GM12874 (cell line): ENCODE data around the gene MTFMT.

ENCODE experiments used
- TF ChIP-seq, protein P1 (sequence below): IDR thresholded peaks from 2 replicates; pipeline ENCODE4 v1.5.1; 2011; ENCODE audit warnings: low read depth, mild to moderate bottlenecking, control low read depth, low read length, moderate library complexity; ENCODE audit not compliant: insufficient read depth

MTFMT gene

DNA sequence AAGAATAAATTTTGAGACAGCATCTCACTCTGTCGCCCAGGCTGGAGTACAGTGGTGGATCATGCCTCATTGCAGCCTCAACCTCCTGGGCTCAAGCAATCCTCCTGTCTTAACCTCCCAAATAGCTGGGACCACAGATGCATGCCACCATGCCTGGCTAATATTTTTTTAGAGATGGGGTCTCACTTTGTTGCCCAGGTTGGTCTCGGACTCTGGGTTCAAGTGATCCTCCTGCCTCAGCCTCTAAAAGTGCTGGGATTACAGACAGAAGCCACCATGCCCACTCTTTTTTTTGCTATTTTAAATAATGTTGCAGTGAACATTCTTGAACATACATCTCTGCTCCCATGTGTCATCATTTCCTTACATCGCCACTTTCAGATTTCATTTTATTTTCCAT, 9.0 kb upstream of the MTFMT start:
- TF ChIP-seq, protein P1, sequence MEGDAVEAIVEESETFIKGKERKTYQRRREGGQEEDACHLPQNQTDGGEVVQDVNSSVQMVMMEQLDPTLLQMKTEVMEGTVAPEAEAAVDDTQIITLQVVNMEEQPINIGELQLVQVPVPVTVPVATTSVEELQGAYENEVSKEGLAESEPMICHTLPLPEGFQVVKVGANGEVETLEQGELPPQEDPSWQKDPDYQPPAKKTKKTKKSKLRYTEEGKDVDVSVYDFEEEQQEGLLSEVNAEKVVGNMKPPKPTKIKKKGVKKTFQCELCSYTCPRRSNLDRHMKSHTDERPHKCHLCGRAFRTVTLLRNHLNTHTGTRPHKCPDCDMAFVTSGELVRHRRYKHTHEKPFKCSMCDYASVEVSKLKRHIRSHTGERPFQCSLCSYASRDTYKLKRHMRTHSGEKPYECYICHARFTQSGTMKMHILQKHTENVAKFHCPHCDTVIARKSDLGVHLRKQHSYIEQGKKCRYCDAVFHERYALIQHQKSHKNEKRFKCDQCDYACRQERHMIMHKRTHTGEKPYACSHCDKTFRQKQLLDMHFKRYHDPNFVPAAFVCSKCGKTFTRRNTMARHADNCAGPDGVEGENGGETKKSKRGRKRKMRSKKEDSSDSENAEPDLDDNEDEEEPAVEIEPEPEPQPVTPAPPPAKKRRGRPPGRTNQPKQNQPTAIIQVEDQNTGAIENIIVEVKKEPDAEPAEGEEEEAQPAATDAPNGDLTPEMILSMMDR: no peak

DNA sequence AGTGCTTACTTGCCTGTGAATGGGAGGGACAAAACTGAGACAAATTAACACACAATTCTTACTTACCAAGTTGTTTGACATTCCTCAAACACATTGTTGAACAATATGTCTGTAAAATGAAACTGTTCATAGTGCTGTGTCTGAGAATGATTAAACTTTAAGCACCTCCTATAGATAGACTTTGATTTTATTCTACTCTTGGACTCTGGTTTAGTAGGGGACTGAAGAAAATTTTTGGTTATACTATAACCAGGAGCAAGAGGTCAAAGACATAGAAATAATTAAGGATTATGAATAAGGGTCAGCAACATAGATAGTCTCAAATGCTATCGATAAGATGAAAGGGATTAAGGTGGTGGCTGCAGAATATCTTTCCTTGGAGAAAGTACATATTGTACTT, 7.9 kb upstream of the MTFMT start:
- TF ChIP-seq, protein P1: no peak

DNA sequence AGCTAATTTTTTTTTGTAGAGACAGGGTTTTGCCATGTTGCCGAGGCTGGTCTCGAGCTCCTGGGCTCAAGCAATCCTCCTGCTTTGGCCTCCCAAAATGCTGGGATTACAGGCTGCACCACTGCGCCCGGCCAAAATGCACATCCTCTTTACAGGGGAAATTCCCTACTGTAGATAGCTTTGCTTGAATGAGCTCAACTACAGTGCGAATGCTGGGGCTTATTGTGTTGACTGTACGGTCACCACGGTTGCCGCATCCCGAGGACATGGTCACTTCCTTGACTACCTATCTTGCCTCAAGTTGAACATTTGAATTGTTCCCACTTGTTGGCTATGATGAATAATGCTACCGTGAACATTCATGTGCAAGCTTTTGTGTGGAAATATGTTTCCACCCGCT, 5.3 kb upstream of the MTFMT start:
- TF ChIP-seq, protein P1: no peak

DNA sequence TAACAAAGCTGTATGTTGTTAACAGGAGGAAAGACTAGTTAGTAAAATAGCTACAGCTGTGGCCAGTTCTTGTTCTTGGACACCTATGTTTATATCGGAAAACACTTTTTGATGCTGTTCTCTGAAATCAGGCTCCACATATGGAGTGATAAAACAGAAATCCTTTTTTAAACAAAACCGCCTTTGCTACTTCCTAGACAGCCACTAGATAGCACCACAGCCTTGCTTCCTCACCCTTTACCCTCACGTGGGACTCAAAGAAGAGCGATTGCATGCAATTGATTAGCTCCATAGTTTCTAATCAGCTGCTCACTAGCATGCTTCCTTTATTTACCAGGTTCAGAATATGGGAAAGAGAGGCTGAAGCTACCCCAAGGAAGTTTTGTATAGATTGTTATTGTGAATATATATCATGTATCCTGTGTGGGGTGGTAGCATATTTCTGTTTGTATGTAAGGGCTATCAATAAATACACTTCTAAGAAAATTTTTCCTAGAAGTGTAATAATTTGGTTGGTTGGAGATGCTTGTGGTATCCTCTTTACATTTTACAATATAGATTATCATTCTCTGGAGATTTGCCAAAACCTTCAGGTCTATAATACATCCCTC, 4.3 kb upstream of the MTFMT start:
- TF ChIP-seq, protein P1: peak; percentile 59

DNA sequence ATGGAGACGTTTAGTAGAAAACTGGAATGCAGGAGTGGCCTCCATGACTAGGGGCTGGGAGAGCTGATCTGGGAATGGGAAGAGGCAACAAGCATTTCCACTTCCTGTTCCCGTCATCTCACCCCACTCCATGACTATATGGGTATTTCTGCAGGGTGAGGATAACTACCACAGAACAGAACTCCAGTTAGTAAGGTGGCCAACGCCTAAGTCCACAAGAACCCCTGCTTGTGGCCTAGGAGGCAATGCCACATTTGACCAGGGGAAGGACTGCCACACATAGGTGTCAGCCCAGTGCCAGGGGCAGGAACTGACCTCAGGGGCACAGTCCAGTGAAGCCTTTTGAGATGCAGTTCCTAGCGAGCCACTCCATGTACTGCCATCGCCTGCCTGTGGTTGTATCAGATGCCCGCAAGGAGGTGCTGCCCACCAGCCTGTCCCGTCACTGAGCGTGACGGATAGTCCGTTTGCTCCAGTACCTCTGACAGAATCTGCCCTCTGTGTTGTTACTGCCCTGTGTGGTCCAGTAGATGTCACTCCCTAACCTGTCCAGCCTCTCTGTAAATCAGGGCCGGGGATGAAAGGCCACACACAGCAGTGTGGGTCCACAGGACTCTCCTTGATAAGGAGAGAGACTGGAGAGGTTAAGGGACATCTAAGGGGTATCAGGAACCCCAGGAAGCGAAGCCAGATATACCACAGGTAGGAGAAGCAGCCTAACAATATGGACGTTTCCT, 3.5 kb upstream of the MTFMT start:
- TF ChIP-seq, protein P1: peak; percentile 72

DNA sequence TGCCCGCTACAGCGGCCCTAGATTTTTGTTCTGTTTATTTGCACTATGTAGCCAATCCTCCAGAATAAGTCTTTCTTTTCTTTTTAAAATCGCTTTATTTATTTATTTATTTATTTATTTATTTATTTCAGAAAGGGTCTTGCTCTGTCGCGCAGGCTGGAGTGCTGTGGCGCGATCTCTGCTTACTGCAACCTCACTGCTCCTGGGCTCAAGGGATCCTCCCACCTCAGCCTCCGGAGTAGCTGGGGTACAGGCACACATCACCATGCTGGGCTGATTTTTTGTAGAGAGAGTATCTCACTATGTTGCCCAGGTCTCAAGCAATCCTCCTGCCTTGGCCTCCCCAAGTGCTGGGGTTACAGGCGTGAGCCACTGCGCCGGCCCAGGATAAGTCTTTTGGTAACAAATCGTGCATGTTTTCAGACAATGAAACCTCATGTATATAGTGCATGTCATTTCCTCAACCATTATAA, 333 bp upstream of the MTFMT start:
- TF ChIP-seq, protein P1: no peak

DNA sequence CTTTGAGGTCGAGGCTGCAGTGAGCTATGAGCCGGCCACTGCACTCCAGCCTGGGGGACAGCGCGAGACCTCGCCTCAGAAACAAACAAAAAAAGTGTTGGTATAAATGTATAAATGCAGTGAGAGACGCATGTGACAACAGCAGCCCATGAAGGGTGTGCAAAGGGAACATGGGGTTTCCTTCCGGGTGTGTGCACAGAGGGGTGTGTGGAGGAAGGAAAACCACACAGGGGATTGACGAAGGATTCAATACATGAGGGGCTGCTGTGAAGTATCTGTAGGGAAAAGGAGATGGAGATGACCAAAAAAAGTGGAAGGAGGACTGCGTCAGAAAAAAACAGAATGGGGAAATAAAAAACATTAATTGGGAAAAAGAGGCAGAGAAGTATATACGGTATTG, 1.1 kb downstream of the MTFMT start:
- TF ChIP-seq, protein P1: no peak
